HG02759 (cell line): ENCODE data around the gene MKRN2OS.
A peak's percentile ranks its signal among the peaks of the same experiment; 100 is the strongest.
"Not testable (repeated sequence)": the region's sequence is repeated elsewhere in the genome, so short reads cannot be mapped to it uniquely, and the experiment has no call there.

ENCODE experiments used
- ATAC-seq: cut with Tn5 transposase; IDR thresholded peaks from one replicate; pipeline ENCODE4 v1.9.1; 2021; ENCODE audit warnings: mild to moderate bottlenecking, moderate library complexity; ENCODE audit not compliant: unreplicated experiment

MKRN2OS gene

GRCh38 chr3:12562451-12562850 is 17.2 kb upstream of the MKRN2OS start:
- ATAC-seq, result no peak

- no peak for ATAC-seq
Measured at GRCh38 chr3:12561397-12561796, 16.1 kb upstream of the MKRN2OS start.

- peak; percentile 34 for ATAC-seq
Measured at GRCh38 chr3:12560505-12561190, 15.3 kb upstream of the MKRN2OS start.

GRCh38 chr3:12559520-12559919 is 14.2 kb upstream of the MKRN2OS start:
- ATAC-seq, result no peak

GRCh38 chr3:12558706-12559105 is 13.4 kb upstream of the MKRN2OS start:
- ATAC-seq, result no peak

- no peak for ATAC-seq
Measured at GRCh38 chr3:12557473-12558100, 12.3 kb upstream of the MKRN2OS start.

GRCh38 chr3:12556690-12557472 is 11.6 kb upstream of the MKRN2OS start, which contains the start of gene MKRN2:
Gene MKRN2, plus strand, starts transcription at chr3:12557087. Its CDS starts 64 bp downstream, at chr3:12557151.
- peak; percentile 89 for ATAC-seq

GRCh38 chr3:12556314-12556689 is 11.0 kb upstream of the MKRN2OS start:
- ATAC-seq, result no peak

- ATAC-seq, result no peak
Measured at GRCh38 chr3:12553921-12554391, 8.7 kb upstream of the MKRN2OS start.

- no peak for ATAC-seq
Measured at GRCh38 chr3:12549971-12550760, 4.9 kb upstream of the MKRN2OS start.

GRCh38 chr3:12544652-12545472 is 437 bp downstream of the MKRN2OS start:
- no peak for ATAC-seq

GRCh38 chr3:12543497-12543896 is 1.8 kb downstream of the MKRN2OS start:
- ATAC-seq, result not testable (repeated sequence)

GRCh38 chr3:12541625-12542024 is 3.7 kb downstream of the MKRN2OS start:
- ATAC-seq, result no peak

- ATAC-seq, result no peak
Measured at GRCh38 chr3:12536423-12536822, 8.9 kb downstream of the MKRN2OS start.

GRCh38 chr3:12532182-12532581 is 13.1 kb downstream of the MKRN2OS start:
- ATAC-seq, result no peak

- no peak for ATAC-seq
Measured at GRCh38 chr3:12527757-12528143, 17.5 kb downstream of the MKRN2OS start.

- ATAC-seq, result no peak
Measured at GRCh38 chr3:12522721-12523120, 22.6 kb downstream of the MKRN2OS start.

GRCh38 chr3:12521010-12521409 is 24.3 kb downstream of the MKRN2OS start:
- ATAC-seq, result no peak

- ATAC-seq, result no peak
Measured at GRCh38 chr3:12518261-12519028, 26.9 kb downstream of the MKRN2OS start.
